HG02885 (cell line): Measurements from ENCODE around the gene NFIB.

Source experiments
- ATAC-seq: cut with Tn5 transposase; IDR thresholded peaks from one replicate; pipeline ENCODE4 v1.9.1; 2021; ENCODE audit warnings: mild to moderate bottlenecking; ENCODE audit not compliant: unreplicated experiment, poor library complexity

NFIB gene

DNA sequence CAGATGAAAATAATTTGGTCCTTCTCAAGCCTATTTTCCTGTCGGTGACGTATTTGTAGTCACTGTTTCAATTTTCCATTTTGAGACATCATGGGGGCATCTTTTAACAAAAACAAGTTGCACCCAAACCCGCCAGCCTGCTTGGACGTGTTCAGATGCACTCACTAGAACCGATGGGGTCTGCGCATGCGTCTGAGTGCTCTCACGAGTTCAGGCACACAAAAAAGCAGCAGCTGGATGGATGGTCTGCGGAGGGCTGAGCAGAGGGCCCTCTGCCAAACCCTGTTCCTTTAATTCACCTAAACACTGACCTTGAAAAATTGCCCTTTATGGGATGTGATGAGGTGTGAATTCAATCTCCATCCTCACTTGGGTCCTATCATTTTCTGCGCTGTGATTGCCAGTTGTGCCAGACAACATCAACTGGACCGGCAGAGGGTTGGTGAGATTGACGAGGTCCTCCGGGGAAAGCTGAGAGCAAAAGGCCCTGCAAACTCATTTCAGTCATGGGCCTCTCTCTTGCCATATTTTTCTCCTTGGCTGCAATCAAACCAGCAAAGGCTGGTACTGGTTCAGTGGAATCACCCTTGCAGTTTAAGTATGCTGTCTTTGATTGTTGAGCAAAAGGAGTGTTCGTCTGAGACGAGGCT, 251.9 kb downstream of the NFIB start:
- ATAC-seq = no peak

DNA sequence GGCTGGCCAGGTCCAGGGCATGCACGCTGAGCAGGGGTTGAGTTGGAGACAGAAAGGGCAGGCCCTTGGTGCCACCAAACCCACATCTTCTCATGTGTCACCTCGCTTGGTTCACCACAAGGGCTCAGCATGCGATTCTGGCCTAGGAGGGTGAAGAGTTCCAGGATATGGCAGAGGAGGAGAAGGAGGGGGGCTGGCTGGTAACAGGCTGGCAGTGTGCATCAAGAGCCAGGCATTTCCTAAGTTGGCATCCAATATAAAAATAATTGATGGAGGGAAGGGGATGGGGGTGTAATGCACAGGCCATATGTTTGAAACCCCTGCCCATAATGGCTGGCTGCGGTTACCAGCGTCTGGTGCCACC, 255.6 kb downstream of the NFIB start:
- ATAC-seq = no peak

DNA sequence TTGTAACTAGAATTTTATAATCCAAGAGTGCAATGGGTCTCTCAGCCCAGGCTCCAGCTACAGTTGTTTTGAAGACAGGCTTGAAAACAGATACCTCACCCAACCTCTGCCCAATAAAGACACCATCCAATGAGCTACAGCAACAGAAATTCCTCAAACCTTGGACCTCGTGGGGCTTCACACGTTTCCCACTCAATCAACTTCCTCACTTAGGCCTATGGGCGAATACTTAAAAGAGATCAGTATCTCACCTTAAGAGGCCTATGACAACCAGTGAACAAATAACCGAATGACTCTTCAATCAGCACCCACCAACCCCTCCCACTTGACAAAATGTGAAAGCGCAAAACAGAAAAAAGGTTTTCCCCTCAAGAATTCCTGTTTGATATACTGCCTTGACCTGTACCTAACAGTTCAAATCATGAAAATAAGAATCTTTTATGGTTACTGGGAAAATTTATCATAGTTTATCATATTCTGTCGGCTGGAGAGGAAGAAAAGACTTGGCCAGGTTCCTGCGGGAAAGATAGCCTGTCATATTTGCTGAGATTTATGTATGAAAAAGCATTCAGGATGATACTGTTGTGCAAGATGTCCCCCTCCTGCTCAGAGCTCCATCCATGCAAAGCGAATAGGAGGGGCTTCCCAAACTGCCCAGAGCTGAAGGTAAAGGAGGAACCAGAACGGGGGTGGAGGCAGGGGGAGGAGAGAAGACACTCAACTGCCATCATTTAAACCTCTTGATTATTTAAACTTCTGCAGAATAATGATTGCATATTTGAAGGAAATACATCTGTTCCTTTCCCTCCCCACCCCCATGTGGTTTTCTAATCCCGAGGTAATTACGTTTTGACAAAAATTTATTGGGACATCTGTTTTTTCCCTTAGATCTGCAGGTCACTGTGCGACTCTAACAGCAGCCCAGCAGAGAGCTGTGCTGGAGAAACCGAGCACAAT, 256.3 kb downstream of the NFIB start:
- no peak for ATAC-seq

DNA sequence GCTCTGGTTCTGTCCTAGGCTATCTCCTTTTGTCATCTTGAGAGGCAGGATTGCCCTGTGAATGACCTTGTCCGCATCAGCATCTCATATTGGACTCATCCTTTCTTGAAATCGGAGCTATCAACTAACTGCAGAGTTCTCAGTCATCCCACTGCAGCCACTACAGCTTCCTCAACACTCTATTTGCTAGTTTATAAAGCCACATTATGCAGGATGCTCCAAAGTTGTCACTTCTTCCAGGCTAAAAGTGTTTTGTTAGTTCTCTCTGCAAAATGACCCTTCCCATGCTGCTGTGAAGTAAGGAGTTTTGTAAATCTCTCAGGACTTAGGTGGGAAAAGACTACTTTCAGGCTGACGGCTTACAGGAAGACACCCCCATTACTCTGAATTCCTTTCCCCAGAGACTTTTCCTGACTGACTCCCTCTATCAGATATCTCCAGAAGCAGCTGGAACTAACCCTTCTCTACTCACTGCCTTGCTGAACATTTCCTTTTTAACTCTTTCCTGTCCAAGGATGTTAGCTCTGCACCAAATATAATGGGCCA, 257.6 kb downstream of the NFIB start:
- ATAC-seq = no peak

DNA sequence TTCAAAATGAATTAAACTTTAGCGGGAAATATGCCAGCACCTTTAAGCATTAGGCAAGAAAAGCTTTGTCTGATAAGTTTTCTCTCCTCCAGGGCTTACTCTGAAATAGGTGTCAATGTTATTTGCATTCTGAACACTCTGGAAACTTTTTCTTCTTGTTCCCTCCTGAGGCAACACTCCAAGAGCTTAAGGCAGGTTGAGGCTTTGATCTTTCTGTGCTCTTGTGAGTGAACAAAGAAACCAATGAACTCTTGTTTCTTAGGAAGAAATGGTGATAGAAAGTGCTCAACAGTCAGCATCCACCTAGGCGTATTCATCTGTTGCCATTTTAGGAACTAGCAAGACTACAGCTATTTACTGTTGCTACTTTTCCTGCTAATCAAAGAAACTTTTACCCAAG, 259.8 kb downstream of the NFIB start:
- no peak for ATAC-seq

DNA sequence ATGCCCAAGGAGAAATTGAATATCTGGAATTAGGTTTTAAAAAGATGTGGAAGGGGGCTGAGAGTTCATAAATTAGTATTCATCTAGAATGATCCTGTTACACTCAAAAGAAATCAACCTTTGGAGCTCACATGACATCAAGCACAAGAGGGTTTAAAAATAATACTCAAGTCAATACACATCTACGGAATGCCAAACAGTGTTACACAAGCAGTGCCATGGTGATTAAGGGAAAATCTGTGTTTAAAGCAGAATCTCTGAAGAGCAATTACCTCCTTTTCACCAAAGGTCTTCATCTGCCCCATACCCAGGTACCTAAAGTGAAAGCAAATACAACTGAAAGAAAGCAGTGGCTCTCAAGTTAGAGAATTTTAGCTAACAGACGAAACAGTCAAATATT, 261.6 kb downstream of the NFIB start:
- no peak for ATAC-seq

DNA sequence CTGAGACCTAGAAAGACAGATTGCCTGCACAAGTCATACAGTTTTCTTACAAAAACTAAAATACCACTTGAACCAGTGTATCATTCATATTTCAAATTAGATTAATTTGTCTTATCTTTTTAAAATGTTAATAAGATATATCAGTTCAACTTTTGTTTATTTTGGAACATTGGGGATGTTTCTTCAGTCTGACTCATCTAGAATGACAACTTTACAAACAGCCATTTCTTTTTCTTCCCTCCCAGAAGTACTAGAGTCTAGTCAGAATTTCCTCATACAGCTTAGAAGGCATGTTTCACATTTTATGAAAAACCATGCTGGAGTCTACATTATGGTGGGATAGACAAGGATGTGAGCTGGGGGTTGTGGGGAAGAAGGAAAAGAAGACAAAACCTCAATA, 262.5 kb downstream of the NFIB start:
- ATAC-seq = no peak

DNA sequence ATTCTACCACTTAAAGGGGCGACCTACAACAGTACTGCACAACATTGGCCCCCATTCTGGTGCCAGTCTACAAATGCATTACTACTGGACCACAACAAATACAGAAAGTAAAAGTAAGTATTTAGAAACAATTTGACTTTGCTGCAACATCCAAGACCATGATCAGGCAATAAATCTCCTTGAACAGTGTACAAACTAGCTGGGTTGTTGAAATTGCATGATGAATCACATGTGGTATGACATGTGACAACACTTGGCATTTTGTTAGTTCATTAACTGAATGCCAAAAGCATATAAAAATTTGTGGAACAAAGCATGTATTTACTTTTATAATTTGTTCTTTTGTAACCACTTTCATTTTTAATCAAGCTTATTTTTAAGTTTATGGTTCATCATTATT, 270.5 kb downstream of the NFIB start:
- ATAC-seq = no peak

DNA sequence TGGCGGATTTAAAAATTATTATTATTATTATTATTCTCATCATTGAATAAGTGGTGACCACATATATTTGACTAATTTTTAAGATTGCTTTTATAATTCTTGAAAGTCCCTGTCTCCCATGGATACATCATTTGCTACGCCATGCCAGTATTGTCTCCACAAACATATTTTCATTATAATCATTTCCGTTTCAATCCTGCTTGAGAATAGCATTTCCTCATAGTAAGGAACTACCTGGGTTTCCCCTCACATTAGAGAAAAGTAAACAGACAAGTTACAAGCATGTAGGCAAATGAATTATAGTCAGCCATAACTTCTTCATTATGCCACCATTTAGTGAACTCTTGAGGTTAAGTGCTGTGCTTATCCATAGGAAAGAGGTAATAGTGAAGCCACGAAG, 276.6 kb downstream of the NFIB start:
- no peak for ATAC-seq

DNA sequence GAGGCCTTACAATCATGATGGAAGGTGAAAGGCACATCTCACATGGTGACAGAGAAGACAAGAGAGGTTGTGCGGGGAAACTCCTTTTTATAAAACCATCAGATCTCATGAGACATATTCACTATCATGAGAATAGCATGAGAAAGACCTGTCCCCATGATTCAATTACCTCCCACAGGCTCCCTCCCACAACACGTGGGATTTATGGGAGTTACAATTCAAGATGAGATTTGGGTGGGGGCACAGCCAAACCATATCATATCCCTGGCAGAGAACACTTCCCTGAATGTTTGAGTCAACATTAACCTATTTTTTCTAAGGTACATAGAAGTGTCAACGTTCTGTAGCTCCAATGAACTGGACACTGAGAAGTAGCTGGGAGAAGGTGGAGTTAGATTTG, 280.9 kb downstream of the NFIB start:
- ATAC-seq = no peak
